Stimulated activated memory B cell treated with anti-CD40 and anti-IgM and Interleukin-4, amounts not matched to agents 10 μg/mL and 1 μg/mL and 100 μg/mL, for 72 hours (primary cell): Measurements from ENCODE around the gene NUDT5.

Experiments
- ATAC-seq: fragments of 150-1000 bp; cut with Tn5 transposase; 2 replicates; pipeline ENCODE4 v1.10.0; 2021
- H3K27ac Mint-ChIP-seq: one replicate; pipeline ENCODE4 v1.8.0; 2022; ENCODE audit warnings: mild to moderate bottlenecking, mixed read lengths
- H3K27me3 Mint-ChIP-seq: one replicate; pipeline ENCODE4 v1.8.0; 2022; ENCODE audit warnings: mixed read lengths
- H3K36me3 Mint-ChIP-seq: one replicate; pipeline ENCODE4 v1.8.0; 2022; ENCODE audit warnings: mixed read lengths
- H3K4me1 Mint-ChIP-seq: one replicate; pipeline ENCODE4 v1.8.0; 2022; ENCODE audit warnings: mixed read lengths
- H3K4me3 Mint-ChIP-seq: one replicate; pipeline ENCODE4 v1.8.0; 2022; ENCODE audit warnings: mild to moderate bottlenecking, moderate library complexity, mixed read lengths
- H3K9me3 Mint-ChIP-seq: one replicate; pipeline ENCODE4 v1.8.0; 2022; ENCODE audit warnings: mixed read lengths

NUDT5 gene

GRCh38 chr10:12158111-12158510 lies 37.6 kb downstream of the NUDT5 start:
- peaks cover 58% of the 10 kb centered on the region for H3K36me3 Mint-ChIP-seq
- no peak for ATAC-seq
- no peak overlapping the region for H3K27ac Mint-ChIP-seq
- H3K27me3 Mint-ChIP-seq: no peaks in the 10 kb centered on the region
- no peaks in the 10 kb centered on the region for H3K4me1 Mint-ChIP-seq
- H3K4me3 Mint-ChIP-seq: no peak overlapping the region
- no peaks in the 10 kb centered on the region for H3K9me3 Mint-ChIP-seq

- H3K9me3 Mint-ChIP-seq: no peaks in the 10 kb centered on the region
- no peak for ATAC-seq
- no peak overlapping the region for H3K27ac Mint-ChIP-seq
- H3K36me3 Mint-ChIP-seq: peaks cover 45% of the 10 kb centered on the region
- no peaks in the 10 kb centered on the region for H3K27me3 Mint-ChIP-seq
- H3K4me1 Mint-ChIP-seq: no peaks in the 10 kb centered on the region
- no peak overlapping the region for H3K4me3 Mint-ChIP-seq
These were observed 39.1 kb downstream of the NUDT5 start for GRCh38 chr10:12156367-12157123.

- H3K27ac Mint-ChIP-seq: no peak overlapping the region
- H3K4me3 Mint-ChIP-seq: no peak overlapping the region
- no peak for ATAC-seq
- no peaks in the 10 kb centered on the region for H3K27me3 Mint-ChIP-seq
- peaks cover 50% of the 10 kb centered on the region for H3K36me3 Mint-ChIP-seq
- H3K9me3 Mint-ChIP-seq: no peaks in the 10 kb centered on the region
- H3K4me1 Mint-ChIP-seq: no peaks in the 10 kb centered on the region
These were observed 41.2 kb downstream of the NUDT5 start for GRCh38 chr10:12154516-12154915.

- Mint-ChIP-seq H3K27ac (no peak overlapping the region), H3K27me3 (no peaks in the 10 kb centered on the region), H3K9me3 (no peaks in the 10 kb centered on the region), H3K4me3 (no peak overlapping the region), H3K4me1 (no peaks in the 10 kb centered on the region), H3K36me3 (peaks cover 54% of the 10 kb centered on the region)
- ATAC-seq: no peak
These were observed 45.5 kb downstream of the NUDT5 start for GRCh38 chr10:12150163-12150562.

GRCh38 chr10:12144538-12144937 lies 51.2 kb downstream of the NUDT5 start:
- peaks cover 70% of the 10 kb centered on the region for H3K36me3 Mint-ChIP-seq
- H3K9me3 Mint-ChIP-seq: no peaks in the 10 kb centered on the region
- no peak overlapping the region for H3K27ac Mint-ChIP-seq
- H3K27me3 Mint-ChIP-seq: no peaks in the 10 kb centered on the region
- H3K4me3 Mint-ChIP-seq: no peak overlapping the region
- H3K4me1 Mint-ChIP-seq: no peaks in the 10 kb centered on the region
- ATAC-seq: no peak

- Mint-ChIP-seq H3K4me3 (no peak overlapping the region), H3K36me3 (peaks cover 58% of the 10 kb centered on the region), H3K9me3 (no peaks in the 10 kb centered on the region), H3K27me3 (no peaks in the 10 kb centered on the region), H3K4me1 (no peaks in the 10 kb centered on the region), H3K27ac (no peak overlapping the region)
- no peak for ATAC-seq
These were observed 55.7 kb downstream of the NUDT5 start for GRCh38 chr10:12140038-12140437.

GRCh38 chr10:12135631-12136030 lies 60.1 kb downstream of the NUDT5 start:
- Mint-ChIP-seq H3K4me1 (peaks cover 5% of the 10 kb centered on the region), H3K9me3 (no peaks in the 10 kb centered on the region), H3K27me3 (no peaks in the 10 kb centered on the region), H3K27ac (no peak overlapping the region), H3K4me3 (no peak overlapping the region), H3K36me3 (peaks cover 30% of the 10 kb centered on the region)
- no peak for ATAC-seq

- H3K4me1 Mint-ChIP-seq: peaks cover 33% of the 10 kb centered on the region
- H3K27ac Mint-ChIP-seq: peak overlapping the region; percentile 93
- no peaks in the 10 kb centered on the region for H3K9me3 Mint-ChIP-seq
- H3K36me3 Mint-ChIP-seq: peaks cover 11% of the 10 kb centered on the region
- no peaks in the 10 kb centered on the region for H3K27me3 Mint-ChIP-seq
- peak overlapping the region; percentile 81 for H3K4me3 Mint-ChIP-seq
- peak; percentile 68 for ATAC-seq
These were observed 65.3 kb downstream of the NUDT5 start for GRCh38 chr10:12130237-12130872.

GRCh38 chr10:12129222-12130111 lies 66.2 kb downstream of the NUDT5 start, which contains the start of gene SEC61A2:
TSS of gene SEC61A2 (plus strand) at chr10:12129677. CDS start at chr10:12129788, 111 bp downstream.
- ATAC-seq: peak; percentile 98
- no peaks in the 10 kb centered on the region for H3K9me3 Mint-ChIP-seq
- peaks cover 33% of the 10 kb centered on the region for H3K4me1 Mint-ChIP-seq
- peak within 1 kb of the TSS; percentile 81 for H3K4me3 Mint-ChIP-seq
- H3K36me3 Mint-ChIP-seq: peaks cover 10% of the 10 kb centered on the region
- H3K27me3 Mint-ChIP-seq: no peaks in the 10 kb centered on the region
- H3K27ac Mint-ChIP-seq: peak within 1 kb of the TSS; percentile 93

- Mint-ChIP-seq H3K4me3 (peak overlapping the region; percentile 72), H3K27me3 (no peaks in the 10 kb centered on the region), H3K9me3 (no peaks in the 10 kb centered on the region), H3K36me3 (peaks cover 47% of the 10 kb centered on the region), H3K27ac (peak overlapping the region; percentile 98), H3K4me1 (peaks cover 34% of the 10 kb centered on the region)
- no peak for ATAC-seq
These were observed 74.0 kb downstream of the NUDT5 start for GRCh38 chr10:12121673-12122072.
